K562 (cell line): ENCODE results near the gene MPHOSPH6. TPM values are rescaled to one million over a fixed set of nuclear protein-coding genes. Genes with fewer than 3 reads are reported as not detected.

ENCODE experiments used
- ATF7 ChIP-seq: fragments of 450-650 bp; IDR thresholded peaks from 2 replicates; pipeline ENCODE4 v1.7.1; 2014; ENCODE audit warnings: mild to moderate bottlenecking, moderate library complexity
- BDP1 ChIP-seq: IDR thresholded peaks from 3 replicates; pipeline ENCODE4 v1.6.1; 2011; ENCODE audit not compliant: insufficient read length, insufficient read depth
- GATA2 ChIP-seq: sonication (generic); formaldehyde crosslinking; IDR thresholded peaks from 2 replicates; pipeline ENCODE4 v1.4.0; 2020; ENCODE audit warnings: mild to moderate bottlenecking, missing genetic modification reagents
- GATAD2B ChIP-seq: fragments of 450-650 bp; IDR thresholded peaks from 2 replicates; pipeline ENCODE4 v1.6.1; 2017; ENCODE audit warnings: mild to moderate bottlenecking, borderline replicate concordance
- KLF1 ChIP-seq: fragments of 450-650 bp; IDR thresholded peaks from 2 replicates; pipeline ENCODE4 v1.6.1; 2016; ENCODE audit warnings: missing genetic modification characterization, missing compliant biosample characterization
- KLF16 ChIP-seq: IDR thresholded peaks from 2 replicates; pipeline ENCODE4 v1.6.1; 2016; ENCODE audit warnings: antibody characterized with exemption
- MEF2A ChIP-seq: IDR thresholded peaks from 2 replicates; pipeline ENCODE4 v1.6.1; 2011; ENCODE audit warnings: low read depth, mild to moderate bottlenecking, low read length, moderate library complexity; ENCODE audit not compliant: control insufficient read depth
- NCOA1 ChIP-seq: fragments of 450-650 bp; IDR thresholded peaks from 2 replicates; pipeline ENCODE4 v1.6.1; 2016; ENCODE audit warnings: low read depth
- NFE2 ChIP-seq: IDR thresholded peaks from 2 replicates; pipeline ENCODE4 v1.6.1; 2014; ENCODE audit warnings: antibody characterized with exemption, low read depth
- PCBP1 ChIP-seq: fragments of 200-400 bp; formaldehyde crosslinking; IDR thresholded peaks from 2 replicates; pipeline ENCODE4 v1.6.1; 2018; ENCODE audit warnings: mild to moderate bottlenecking, low read depth, low read length; ENCODE audit not compliant: poor library complexity, severe bottlenecking
- SIN3B ChIP-seq: fragments of 450-650 bp; IDR thresholded peaks from 2 replicates; pipeline ENCODE4 v1.6.1; 2017; ENCODE audit warnings: low read depth, mild to moderate bottlenecking, moderate library complexity
- SLC30A9 ChIP-seq: fragments of 250-450 bp; sonication (Bioruptor Pico); IDR thresholded peaks from 2 replicates; pipeline ENCODE4 v1.8.0; 2022; ENCODE audit warnings: mild to moderate bottlenecking, moderate library complexity
- STAT5B ChIP-seq: fragments of 250-450 bp; sonication (Bioruptor Pico); IDR thresholded peaks from 2 replicates; pipeline ENCODE4 v1.8.0; 2021; ENCODE audit warnings: mild to moderate bottlenecking, inconsistent platforms
- ZNF780A ChIP-seq: fragments of 250-450 bp; sonication (Bioruptor Pico); IDR thresholded peaks from 2 replicates; pipeline ENCODE4 v1.5.0; 2021; ENCODE audit warnings: mild to moderate bottlenecking
- polyA plus RNA-seq, 8 experiments: library from polyadenylated mRNA; depleted of rRNA in 4 of 8; stranded (reverse) in 5 of 8; unstranded in 3 of 8; fragments of >200 nt; fragmentation: Nextera tagmentation in 2 of 8; fragmentation: Illumina TruSeq in 1 of 8; extraction: Ambion mirVana in 2 of 8; extraction: Trizol in 1 of 8; gene quantifications; 2 replicates each; pipeline versions ENCODE4 v1.2.1 to v1.2.3, GENCODE V29; 2011 to 2014; ENCODE audit warnings: inconsistent platforms in 1 of 8, missing spikeins in 1 of 8
- total RNA-seq, 7 experiments: library from RNA; depleted of rRNA in 6 of 7; stranded (reverse); fragments of >200 nt in 6 of 7; fragmentation: Illumina TruSeq in 2 of 7; extraction: Trizol in 2 of 7; gene quantifications; 2 replicates each; pipeline versions ENCODE4 v1.2.1 to v1.2.3, GENCODE V29; 2011 to 2021; ENCODE audit warnings: low replicate concordance in 1 of 7
- TF ChIP-seq, protein P1 (sequence below): fragments of 450-650 bp; IDR thresholded peaks from 2 replicates; pipeline ENCODE4 v1.6.1; 2017; ENCODE audit warnings: mild to moderate bottlenecking, moderate library complexity
- TF ChIP-seq, protein P2 (sequence below): fragments of 450-650 bp; IDR thresholded peaks from 2 replicates; pipeline ENCODE4 v1.6.1; 2018; ENCODE audit warnings: mild to moderate bottlenecking, low read depth; ENCODE audit not compliant: partially characterized antibody
- TF ChIP-seq, protein P3 (sequence below): fragments of 450-650 bp; IDR thresholded peaks from 2 replicates; pipeline ENCODE4 v1.6.1; 2016; ENCODE audit warnings: low read depth

MPHOSPH6 gene
- total and polyA plus RNA-seq, 9 of the 15 experiments (the other 6 are each of a cell fraction or from before 2014, with no cell fraction given) = 37.0 to 153 (median 76.7) TPM

DNA sequence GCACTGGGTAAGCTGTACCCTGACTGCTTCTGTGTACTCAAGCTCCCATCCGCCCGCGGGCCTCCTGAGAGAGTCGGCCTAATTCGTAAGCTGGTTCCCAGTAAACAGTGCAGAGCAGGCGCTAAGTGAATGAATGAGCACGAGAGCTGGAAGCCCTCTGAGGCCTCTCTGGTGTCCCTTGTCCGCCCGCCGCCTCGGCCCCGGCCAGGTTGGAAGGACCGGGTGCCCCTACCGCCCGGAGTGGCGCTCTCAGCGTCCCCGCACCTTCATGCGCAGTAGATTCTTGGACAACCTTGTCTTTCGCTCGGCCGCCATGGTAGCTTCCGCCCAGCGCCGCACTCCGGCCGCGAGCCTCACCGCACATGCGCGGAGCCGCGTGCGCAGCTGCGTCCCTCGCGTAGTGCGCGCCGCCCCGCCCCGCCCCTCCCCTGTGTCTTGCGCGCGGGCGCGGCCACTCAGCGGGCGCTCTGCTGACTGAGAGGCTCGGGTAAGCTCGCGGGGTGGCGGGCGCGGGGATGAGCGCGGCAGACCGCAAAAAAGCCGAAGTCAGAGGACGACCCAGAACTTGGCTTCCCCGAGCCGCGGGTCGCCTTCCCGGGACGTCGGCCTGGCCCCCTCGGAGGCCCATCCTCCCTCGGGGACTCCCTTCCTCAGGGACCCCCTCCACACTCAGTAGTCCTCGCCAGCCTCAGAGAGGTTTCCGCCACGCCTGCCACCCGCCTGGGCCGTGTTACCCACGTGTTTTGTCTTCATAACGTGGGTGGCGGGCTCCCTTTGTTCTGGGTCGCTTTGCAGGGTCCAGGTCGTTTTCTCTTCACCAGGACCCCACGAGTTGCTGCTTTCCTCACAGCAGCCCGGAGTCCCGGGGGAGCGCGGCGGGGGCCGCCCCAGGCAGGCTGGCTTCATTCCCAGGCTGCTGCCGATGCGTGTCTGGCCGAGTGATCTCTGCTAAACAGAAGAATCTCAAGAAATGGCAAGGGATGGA lies at the start of gene MPHOSPH6 (continued):
- TF ChIP-seq, protein P1, sequence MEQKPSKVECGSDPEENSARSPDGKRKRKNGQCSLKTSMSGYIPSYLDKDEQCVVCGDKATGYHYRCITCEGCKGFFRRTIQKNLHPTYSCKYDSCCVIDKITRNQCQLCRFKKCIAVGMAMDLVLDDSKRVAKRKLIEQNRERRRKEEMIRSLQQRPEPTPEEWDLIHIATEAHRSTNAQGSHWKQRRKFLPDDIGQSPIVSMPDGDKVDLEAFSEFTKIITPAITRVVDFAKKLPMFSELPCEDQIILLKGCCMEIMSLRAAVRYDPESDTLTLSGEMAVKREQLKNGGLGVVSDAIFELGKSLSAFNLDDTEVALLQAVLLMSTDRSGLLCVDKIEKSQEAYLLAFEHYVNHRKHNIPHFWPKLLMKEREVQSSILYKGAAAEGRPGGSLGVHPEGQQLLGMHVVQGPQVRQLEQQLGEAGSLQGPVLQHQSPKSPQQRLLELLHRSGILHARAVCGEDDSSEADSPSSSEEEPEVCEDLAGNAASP = no peak
- TF ChIP-seq SIN3B = peak; percentile 76; the same call in 1 of the 2 replicates
- 0 out of 2 replicates have a peak, but pooled peaks have one; percentile 51 for TF ChIP-seq KLF1 (tag)
- TF ChIP-seq KLF16 = no peak
- TF ChIP-seq GATAD2B = no peak
- TF ChIP-seq, protein P2, sequence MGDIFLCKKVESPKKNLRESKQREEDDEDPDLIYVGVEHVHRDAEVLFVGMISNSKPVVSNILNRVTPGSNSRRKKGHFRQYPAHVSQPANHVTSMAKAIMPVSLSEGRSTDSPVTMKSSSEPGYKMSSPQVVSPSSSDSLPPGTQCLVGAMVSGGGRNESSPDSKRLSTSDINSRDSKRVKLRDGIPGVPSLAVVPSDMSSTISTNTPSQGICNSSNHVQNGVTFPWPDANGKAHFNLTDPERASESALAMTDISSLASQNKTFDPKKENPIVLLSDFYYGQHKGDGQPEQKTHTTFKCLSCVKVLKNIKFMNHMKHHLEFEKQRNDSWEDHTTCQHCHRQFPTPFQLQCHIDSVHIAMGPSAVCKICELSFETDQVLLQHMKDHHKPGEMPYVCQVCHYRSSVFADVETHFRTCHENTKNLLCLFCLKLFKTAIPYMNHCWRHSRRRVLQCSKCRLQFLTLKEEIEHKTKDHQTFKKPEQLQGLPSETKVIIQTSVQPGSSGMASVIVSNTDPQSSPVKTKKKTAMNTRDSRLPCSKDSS = no peak
- TF ChIP-seq, protein P3, sequence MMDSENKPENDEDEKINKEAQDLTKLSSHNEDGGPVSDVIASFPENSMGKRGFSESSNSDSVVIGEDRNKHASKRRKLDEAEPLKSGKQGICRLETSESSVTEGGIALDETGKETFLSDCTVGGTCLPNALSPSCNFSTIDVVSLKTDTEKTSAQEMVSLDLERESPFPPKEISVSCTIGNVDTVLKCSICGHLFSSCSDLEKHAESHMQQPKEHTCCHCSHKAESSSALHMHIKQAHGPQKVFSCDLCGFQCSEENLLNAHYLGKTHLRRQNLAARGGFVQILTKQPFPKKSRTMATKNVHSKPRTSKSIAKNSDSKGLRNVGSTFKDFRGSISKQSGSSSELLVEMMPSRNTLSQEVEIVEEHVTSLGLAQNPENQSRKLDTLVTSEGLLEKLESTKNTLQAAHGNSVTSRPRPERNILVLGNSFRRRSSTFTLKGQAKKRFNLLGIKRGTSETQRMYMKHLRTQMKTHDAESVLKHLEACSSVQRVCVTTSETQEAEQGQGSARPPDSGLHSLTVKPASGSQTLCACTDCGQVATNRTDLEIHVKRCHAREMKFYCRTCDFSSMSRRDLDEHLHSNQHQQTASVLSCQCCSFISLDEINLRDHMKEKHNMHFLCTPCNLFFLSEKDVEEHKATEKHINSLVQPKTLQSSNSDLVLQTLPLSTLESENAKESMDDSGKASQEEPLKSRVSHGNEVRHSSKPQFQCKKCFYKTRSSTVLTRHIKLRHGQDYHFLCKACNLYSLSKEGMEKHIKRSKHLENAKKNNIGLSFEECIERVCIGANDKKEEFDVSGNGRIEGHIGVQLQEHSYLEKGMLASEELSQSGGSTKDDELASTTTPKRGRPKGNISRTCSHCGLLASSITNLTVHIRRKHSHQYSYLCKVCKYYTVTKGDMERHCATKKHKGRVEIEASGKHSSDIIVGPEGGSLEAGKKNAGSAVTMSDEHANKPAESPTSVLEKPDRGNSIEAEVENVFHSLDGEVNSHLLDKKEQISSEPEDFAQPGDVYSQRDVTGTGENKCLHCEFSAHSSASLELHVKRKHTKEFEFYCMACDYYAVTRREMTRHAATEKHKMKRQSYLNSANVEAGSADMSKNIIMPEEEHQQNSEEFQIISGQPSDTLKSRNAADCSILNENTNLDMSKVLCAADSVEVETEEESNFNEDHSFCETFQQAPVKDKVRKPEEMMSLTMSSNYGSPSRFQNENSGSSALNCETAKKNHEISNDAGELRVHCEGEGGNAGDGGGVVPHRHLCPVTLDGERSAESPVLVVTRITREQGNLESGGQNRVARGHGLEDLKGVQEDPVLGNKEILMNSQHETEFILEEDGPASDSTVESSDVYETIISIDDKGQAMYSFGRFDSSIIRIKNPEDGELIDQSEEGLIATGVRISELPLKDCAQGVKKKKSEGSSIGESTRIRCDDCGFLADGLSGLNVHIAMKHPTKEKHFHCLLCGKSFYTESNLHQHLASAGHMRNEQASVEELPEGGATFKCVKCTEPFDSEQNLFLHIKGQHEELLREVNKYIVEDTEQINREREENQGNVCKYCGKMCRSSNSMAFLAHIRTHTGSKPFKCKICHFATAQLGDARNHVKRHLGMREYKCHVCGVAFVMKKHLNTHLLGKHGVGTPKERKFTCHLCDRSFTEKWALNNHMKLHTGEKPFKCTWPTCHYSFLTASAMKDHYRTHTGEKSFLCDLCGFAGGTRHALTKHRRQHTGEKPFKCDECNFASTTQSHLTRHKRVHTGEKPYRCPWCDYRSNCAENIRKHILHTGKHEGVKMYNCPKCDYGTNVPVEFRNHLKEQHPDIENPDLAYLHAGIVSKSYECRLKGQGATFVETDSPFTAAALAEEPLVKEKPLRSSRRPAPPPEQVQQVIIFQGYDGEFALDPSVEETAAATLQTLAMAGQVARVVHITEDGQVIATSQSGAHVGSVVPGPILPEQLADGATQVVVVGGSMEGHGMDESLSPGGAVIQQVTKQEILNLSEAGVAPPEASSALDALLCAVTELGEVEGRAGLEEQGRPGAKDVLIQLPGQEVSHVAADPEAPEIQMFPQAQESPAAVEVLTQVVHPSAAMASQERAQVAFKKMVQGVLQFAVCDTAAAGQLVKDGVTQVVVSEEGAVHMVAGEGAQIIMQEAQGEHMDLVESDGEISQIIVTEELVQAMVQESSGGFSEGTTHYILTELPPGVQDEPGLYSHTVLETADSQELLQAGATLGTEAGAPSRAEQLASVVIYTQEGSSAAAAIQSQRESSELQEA = no peak
- TF ChIP-seq SLC30A9 = no peak
- TF ChIP-seq ZNF780A (CRISPR knock-in tag) = no peak
- no peak for TF ChIP-seq BDP1
- no peak for TF ChIP-seq NFE2
- no peak for TF ChIP-seq MEF2A
- TF ChIP-seq ATF7 = peak; percentile 69
- TF ChIP-seq PCBP1 = no peak
- no peak for TF ChIP-seq STAT5B (CRISPR knock-in tag)
- no peak for TF ChIP-seq NCOA1
- TF ChIP-seq GATA2 (CRISPR knock-in tag) = no peak
